GM13977 (cell line): ENCODE measurements around the gene PHF21B.
A peak's percentile ranks its signal among the peaks of the same experiment; 100 is the strongest.
"Not testable (repeated sequence)": the region's sequence is repeated elsewhere in the genome, so short reads cannot be mapped to it uniquely, and the experiment has no call there.

ENCODE experiments used
- DNase-seq: peaks from one replicate; pipeline ENCODE4 v3.0.0; 2012; ENCODE audit warnings: low spot score
- in situ Hi-C: fragments of 300-500 bp; cut with MboI; formaldehyde crosslinking; loops from one replicate; pipeline ENCODE4 v1.12.0; 2022; ENCODE audit warnings: low sequenced_read_pairs, low pct_unique_long_range_greater_than_20kb, mixed read lengths, inconsistent platforms; ENCODE audit not compliant: unreplicated experiment
- TF ChIP-seq, protein P1 (sequence below): IDR thresholded peaks from 2 replicates; pipeline ENCODE4 v1.5.1; 2012; ENCODE audit warnings: mild to moderate bottlenecking, control low read depth; ENCODE audit not compliant: insufficient read depth; ENCODE audit errors: extremely low read depth, missing control alignments

PHF21B gene

DNA sequence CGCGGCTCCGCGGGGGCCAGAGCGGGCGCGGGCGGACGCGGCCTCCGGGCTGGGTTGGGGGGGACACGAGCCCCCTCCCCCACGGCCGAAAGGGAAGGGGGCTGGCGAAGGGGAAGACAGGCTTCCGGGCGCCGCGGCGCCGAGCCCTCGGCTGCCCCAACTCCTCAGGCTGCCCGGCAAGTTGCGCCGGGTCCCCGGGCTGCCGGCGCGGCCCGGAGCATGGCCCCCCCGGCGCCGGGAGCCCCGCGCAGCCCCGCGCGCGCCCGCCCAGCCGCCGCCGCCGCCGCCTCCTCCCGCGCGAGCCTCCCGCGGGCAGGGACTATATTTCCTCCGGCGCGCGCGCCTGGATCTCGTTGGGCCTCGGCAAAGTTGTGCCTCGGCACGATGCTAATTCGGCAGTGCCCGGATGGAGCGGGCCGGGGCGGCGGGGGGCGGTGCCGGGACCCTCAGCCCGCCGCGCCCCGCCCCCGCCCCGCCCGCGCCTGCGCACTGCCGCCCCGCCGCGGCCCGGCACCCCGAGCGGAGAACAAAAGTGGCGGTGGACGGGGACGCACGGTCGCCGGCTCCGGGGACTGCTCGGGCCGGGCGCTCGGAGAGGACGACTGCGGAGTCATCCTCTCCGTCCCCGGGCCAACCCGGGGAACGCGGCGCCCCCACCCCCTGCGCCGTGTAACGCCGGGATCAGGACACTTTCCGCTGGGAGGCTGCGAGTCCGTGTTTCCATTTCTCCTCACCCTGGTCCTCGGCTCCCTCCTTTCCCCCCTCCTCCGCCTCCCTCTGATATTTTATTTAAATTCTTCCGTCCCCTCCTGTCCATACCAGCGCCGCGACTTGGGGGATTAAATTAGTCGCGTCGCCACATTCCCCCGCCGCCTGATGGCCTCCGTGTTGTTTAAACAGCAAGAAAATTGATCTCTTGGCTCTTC lies at the start of gene PHF21B:
Gene PHF21B, minus strand, starts transcription at position 400 of the 926 bp plus-strand sequence. CDS start 456 bp downstream, outside the sequence.
- in situ Hi-C loops, result no loop called here
- DNase-seq, result peak; percentile 82
- TF ChIP-seq, protein P1, sequence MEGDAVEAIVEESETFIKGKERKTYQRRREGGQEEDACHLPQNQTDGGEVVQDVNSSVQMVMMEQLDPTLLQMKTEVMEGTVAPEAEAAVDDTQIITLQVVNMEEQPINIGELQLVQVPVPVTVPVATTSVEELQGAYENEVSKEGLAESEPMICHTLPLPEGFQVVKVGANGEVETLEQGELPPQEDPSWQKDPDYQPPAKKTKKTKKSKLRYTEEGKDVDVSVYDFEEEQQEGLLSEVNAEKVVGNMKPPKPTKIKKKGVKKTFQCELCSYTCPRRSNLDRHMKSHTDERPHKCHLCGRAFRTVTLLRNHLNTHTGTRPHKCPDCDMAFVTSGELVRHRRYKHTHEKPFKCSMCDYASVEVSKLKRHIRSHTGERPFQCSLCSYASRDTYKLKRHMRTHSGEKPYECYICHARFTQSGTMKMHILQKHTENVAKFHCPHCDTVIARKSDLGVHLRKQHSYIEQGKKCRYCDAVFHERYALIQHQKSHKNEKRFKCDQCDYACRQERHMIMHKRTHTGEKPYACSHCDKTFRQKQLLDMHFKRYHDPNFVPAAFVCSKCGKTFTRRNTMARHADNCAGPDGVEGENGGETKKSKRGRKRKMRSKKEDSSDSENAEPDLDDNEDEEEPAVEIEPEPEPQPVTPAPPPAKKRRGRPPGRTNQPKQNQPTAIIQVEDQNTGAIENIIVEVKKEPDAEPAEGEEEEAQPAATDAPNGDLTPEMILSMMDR, result no peak

- TF ChIP-seq, protein P1, result no peak
- in situ Hi-C loops, result no loop called here
- no peak for DNase-seq
Measured at GRCh38 chr22:45059296-45059695, 49.5 kb upstream of the PHF21B start.

GRCh38 chr22:45058622-45058912 lies 48.8 kb upstream of the PHF21B start:
- in situ Hi-C loops, result no loop called here
- TF ChIP-seq, protein P1, result no peak
- DNase-seq, result no peak

GRCh38 chr22:45055936-45056335 lies 46.1 kb upstream of the PHF21B start:
- TF ChIP-seq, protein P1, result no peak
- in situ Hi-C loops, result no loop called here
- no peak for DNase-seq

GRCh38 chr22:45053571-45053970 lies 43.8 kb upstream of the PHF21B start:
- in situ Hi-C loops, result no loop called here
- TF ChIP-seq, protein P1, result no peak
- no peak for DNase-seq

- TF ChIP-seq, protein P1, result no peak
- in situ Hi-C loops, result no loop called here
- DNase-seq, result no peak
Measured at GRCh38 chr22:45053094-45053493, 43.3 kb upstream of the PHF21B start.

DNA sequence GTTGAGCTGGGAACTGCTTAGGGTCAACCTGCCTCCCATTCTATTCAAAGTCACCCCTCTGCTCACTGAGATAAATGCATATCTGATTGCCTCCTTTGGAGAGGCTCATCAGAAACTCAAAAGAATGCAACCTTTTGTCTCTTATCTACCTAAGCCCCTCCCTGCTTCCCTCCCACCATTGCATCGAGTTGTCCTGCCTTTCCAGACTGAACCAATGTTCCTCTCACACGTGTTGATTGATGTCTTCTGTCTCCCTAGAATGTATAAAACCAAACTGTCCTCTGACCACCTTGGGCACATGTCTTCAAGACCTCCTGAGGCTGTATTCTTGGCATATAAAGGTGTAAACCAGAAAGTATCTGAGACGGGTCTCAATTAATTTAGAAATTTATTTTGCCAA lies 42.9 kb upstream of the PHF21B start:
- in situ Hi-C loops, DNase-seq: not testable (repeated sequence)
